Germinal center (tissue), 1 donor: Measurements from ENCODE around the gene MS4A5.
"Not testable (repeated sequence)": the region's sequence is repeated elsewhere in the genome, so short reads cannot be mapped to it uniquely, and the experiment has no call there.

Experiments used
- DNase-seq: peaks from one replicate; pipeline ENCODE4 v3.0.0; 2012; ENCODE audit warnings: mixed read lengths, low spot score

The MS4A5 gene

GRCh38 chr11:60429272-60429671 lies at the start of gene MS4A5:
Gene MS4A5 (plus strand): TSS chr11:60429572. CDS start chr11:60429675, 103 bp downstream.
- no peak for DNase-seq

GRCh38 chr11:60389279-60389910 lies 40.0 kb upstream of the MS4A5 start:
- DNase-seq: peak; percentile 55

GRCh38 chr11:60390419-60390818 lies 39.0 kb upstream of the MS4A5 start:
- peak; percentile 18 for DNase-seq

- no peak for DNase-seq
Observed at GRCh38 chr11:60392361-60392760, 37.0 kb upstream of the MS4A5 start.

GRCh38 chr11:60393016-60393415 lies 36.4 kb upstream of the MS4A5 start:
- DNase-seq: no peak

GRCh38 chr11:60394666-60395380 lies 34.5 kb upstream of the MS4A5 start:
- DNase-seq: no peak

GRCh38 chr11:60396382-60396781 lies 33.0 kb upstream of the MS4A5 start, which contains the start of gene MS4A14:
Gene MS4A14 (plus strand): TSS chr11:60396459. CDS start chr11:60396579, 120 bp downstream.
- no peak for DNase-seq

GRCh38 chr11:60396799-60397198 lies 32.6 kb upstream of the MS4A5 start:
- peak; percentile 37 for DNase-seq

GRCh38 chr11:60420015-60420414 lies 9.4 kb upstream of the MS4A5 start:
- no peak for DNase-seq

- no peak for DNase-seq
Observed at GRCh38 chr11:60422609-60423008, 6.8 kb upstream of the MS4A5 start.

GRCh38 chr11:60428517-60428916 lies 855 bp upstream of the MS4A5 start:
- no peak for DNase-seq

GRCh38 chr11:60431251-60431650 lies 1.9 kb downstream of the MS4A5 start:
- no peak for DNase-seq

GRCh38 chr11:60433401-60433800 lies 4.0 kb downstream of the MS4A5 start:
- DNase-seq: no peak

GRCh38 chr11:60447070-60447469 lies 17.7 kb downstream of the MS4A5 start:
- DNase-seq: no peak

- no peak for DNase-seq
Observed at GRCh38 chr11:60447846-60448245, 18.5 kb downstream of the MS4A5 start.

GRCh38 chr11:60451185-60451584 lies 21.8 kb downstream of the MS4A5 start:
- not testable (repeated sequence) for DNase-seq

GRCh38 chr11:60454212-60454611 lies 24.8 kb downstream of the MS4A5 start:
- no peak for DNase-seq

GRCh38 chr11:60455531-60456042 lies 26.2 kb downstream of the MS4A5 start, which contains the start of gene MS4A1:
Gene MS4A1 (plus strand): TSS chr11:60455847. CDS start chr11:60462375, 6,528 bp downstream.
- DNase-seq: peak; percentile 83

GRCh38 chr11:60457576-60457975 lies 28.2 kb downstream of the MS4A5 start:
- DNase-seq: peak; percentile 32

- DNase-seq: no peak
Observed at GRCh38 chr11:60459345-60459744, 30.0 kb downstream of the MS4A5 start.

GRCh38 chr11:60468829-60469228 lies 39.5 kb downstream of the MS4A5 start:
- no peak for DNase-seq

GRCh38 chr11:60469723-60470122 lies 40.4 kb downstream of the MS4A5 start:
- no peak for DNase-seq

- peak; percentile 61 for DNase-seq
Observed at GRCh38 chr11:60477035-60477445, 47.7 kb downstream of the MS4A5 start.
